ENCODE results near the gene RGPD6.
"Not testable (repeated sequence)": the region's sequence is repeated elsewhere in the genome, so short reads cannot be mapped to it uniquely, and the experiment has no call there.

RGPD6 gene

DNA sequence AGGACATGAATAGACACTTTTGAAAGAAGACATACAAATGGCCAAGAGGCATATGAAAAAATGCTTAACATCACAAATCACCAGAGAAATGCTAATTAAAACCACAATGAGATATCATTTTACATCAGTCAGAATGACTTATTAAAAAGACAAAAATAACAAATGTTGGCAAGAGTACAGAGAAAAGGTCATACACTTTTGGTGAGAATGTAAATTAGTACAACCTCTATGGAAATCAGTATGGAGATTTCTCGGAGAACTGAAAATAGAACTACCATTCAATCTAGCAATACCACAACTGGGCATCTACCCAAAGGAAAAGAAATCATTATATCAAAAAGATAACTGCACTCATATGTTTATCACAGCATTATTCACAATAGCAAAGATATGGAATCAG, 88.0 kb downstream of the RGPD6 start:
- not testable (repeated sequence) for DNase-seq (ENCODE audit: insufficient read length); FAIRE-seq

DNA sequence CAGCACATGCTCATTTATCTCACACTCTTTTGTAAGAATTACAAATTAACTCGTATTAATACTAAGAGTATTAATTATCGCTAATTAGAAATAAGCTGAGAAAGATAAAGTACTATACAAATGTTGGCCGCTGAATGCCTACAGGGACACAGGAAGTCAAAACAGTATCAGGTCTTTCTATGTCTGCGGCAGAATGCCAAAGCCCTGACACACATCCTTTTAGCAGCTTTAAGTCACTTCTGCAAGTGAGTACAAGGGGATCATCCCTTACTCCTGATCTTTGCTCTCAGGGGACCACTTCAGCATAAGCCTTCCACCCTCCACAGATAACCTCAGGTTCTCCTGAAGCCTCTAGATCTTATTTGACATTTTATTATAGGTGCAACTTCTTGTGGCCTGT, 94.3 kb downstream of the RGPD6 start:
- not testable (repeated sequence) for FAIRE-seq; DNase-seq (ENCODE audit: insufficient read length)

DNA sequence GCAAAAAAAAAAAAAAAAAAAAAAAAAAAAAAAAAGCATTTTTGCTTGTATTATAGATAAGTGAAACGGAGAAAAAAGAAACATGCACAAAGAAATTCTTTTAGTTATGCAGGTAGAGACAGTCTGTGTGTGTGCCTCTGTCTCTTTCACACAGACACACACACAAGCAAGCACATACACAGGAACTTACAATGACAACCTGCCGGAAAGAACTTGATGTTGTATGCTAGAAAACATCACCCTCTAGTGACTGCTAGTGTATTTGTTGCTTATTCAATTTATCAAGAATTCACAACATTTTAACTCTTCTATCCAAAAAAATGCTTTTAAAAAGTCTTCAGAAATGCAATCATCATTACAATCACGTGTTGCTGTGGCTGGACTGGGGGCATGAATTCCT, 95.8 kb downstream of the RGPD6 start:
- FAIRE-seq; DNase-seq (ENCODE audit: insufficient read length): not testable (repeated sequence)

DNA sequence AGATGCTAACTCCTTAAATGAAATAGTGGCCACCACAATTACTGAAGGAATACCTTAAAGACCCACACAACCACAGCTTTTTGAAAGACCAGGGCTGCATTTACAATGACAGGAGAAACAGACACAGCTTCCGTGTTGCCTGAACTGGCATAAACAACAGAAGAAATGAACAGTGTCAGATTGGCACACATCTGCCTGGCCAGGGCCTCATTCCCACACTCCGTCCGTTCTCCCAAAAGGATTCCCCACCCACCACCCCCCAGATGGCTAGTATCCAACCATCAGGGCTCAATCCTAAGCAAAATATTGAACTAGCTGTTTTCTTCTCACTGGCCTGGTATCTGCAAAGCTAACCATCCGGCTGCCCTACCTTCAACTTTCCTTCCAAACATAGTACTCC, 96.9 kb downstream of the RGPD6 start:
- not testable (repeated sequence) for FAIRE-seq; DNase-seq (ENCODE audit: insufficient read length)

DNA sequence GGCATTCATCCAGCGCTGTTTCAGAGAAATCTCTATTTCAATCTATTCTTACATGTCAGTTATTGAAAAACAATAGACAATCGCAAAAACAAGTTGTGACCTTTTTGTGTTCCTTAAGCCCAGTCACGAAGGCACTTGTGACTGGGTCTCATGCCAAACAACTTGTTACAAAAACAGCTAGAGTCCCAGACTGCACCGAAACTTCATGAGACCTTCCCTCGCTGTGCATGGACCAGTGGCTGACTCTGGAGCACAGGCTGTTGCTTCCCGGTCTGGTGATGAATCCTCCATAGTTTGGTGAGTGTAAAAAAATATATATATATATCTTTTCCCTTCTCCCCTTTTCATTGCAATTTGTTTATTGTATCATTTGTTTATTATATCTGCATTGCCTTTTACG, 99.7 kb downstream of the RGPD6 start:
- FAIRE-seq; DNase-seq (ENCODE audit: insufficient read length): not testable (repeated sequence)

DNA sequence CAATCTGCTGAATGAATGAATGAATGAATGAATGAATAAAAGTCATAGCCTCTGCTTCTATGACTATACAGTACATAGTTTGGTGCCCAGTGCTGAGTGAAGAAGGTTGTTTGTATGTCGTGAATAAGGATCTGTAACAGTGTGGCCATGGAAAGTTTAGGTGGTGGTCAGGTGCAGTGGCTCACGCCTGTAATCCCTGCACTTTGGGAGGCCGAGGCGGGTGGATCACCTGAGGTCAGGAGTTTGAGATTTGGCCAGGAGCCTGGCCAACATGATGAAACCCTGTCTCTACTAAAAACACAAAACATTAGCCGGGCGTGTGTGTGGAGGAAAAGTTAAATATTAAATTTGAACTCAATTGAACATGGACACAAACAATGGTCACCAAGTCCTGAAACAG, 100.1 kb downstream of the RGPD6 start:
- not testable (repeated sequence) for FAIRE-seq; DNase-seq (ENCODE audit: insufficient read length)

DNA sequence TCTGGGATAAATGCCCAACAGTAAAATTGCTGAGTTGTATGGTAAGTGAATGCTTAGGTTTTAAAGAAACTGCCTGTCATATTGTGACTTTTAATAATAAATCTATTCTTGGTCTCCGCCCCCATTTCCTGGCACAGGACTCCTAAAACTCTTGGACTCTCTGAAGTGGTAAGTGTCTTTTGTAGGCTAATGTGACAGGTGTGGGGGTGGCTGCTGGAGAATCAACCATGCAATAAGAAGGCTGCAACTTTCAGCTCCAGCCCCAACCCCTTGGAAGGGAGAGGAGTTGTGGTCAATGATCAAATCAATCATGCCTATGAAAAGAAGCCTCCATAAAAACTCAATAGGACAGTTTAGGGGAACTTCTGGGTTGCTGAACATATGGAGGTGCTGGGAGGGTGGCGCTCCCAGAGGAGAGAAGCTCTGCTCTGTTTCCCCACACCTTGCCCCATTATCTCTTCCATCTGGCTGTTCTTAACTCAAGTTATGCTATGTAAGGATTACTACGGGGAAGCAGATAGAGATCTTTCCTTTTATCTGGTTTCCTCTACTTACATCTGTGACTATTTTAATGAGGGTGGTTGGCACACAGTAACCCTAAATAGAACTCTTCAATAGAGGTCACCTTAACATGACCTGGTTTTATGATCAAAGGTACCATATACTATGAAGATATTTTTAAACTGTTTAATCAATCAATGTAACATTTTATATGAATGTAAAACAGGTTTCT, 101.2 kb downstream of the RGPD6 start:
- DNase-seq (ENCODE audit: insufficient read length); FAIRE-seq: not testable (repeated sequence)

DNA sequence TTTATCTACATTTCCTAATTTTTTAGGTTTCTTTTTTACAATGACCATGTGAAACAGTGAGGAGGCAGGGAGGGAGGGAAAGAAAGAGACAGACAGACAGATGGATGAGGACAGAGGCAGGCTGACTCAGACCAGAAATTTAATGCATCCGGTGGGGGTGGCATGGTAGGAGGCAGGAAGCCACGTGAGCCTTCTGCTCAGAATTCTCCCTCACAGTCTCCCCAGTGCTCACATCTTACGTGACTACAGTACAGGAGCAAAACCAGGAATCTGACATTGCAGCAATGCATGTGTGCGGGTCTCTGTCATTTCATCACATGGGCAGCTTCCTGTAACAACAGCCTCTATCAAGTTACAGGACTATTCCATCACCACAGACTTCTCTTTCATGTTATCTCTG, 102.1 kb downstream of the RGPD6 start:
- not testable (repeated sequence) for DNase-seq (ENCODE audit: insufficient read length); FAIRE-seq

DNA sequence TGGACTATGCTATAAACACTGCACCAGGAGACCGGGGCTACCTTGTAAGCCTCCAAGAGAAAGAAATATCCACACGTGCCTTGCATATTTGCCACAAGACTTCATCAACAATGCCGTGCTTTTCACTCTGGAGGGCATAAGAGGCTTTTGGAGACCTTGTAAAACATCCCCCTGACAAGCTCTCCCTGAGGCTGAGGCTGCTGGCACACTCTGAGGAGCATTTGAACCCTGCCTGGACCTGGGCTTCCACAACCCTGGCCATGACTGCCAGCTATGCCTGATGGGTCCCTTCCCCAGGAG, 104.0 kb downstream of the RGPD6 start:
- DNase-seq (ENCODE audit: insufficient read length); FAIRE-seq: not testable (repeated sequence)

DNA sequence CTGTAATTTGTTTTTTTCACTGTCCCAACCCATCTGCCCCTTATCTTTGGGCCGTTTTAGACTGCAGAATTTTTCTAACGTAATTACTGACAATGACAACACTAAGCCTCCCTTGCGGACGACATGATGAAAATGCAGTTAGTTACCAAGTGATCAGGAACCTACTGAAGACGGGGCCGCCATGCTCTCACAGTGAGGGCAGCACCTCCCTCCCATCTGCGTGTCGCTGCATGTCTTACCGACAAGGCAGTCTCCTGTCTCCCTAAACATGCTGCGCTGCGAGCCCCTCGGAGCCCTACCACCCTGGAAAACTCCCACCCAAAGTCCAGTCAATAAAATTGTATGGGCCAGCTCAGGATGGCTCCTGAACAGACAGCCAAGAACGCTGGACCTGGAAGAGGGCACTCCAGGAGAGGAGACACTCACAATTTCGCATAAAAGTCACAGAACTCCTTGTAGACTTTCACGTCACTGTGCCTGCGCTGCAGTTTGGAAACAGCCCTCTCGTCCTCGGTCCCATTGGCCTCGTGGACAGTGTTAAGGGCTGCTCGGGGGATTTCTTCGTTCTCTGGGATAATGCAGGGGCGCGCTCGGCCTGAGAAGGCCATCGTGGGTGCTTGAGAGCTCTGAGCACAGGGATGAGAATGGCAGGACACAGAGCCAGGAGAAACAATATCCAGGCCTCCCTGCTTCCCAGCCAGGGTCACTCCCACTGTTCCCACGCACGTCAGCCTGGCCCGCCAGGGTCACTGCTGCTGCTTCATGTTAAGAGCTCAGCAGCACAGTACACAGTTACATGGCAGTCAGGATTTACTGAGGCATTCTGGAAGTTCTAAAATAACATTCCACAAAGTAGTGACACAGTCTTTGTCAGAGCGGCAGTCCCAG, 104.6 kb downstream of the RGPD6 start, which contains the start of gene LIMS4:
Gene LIMS4 (minus strand): TSS at position 646 of the 888 bp plus-strand sequence. CDS start 38 bp downstream, at position 608.
- not testable (repeated sequence) for DNase-seq (ENCODE audit: insufficient read length); FAIRE-seq

DNA sequence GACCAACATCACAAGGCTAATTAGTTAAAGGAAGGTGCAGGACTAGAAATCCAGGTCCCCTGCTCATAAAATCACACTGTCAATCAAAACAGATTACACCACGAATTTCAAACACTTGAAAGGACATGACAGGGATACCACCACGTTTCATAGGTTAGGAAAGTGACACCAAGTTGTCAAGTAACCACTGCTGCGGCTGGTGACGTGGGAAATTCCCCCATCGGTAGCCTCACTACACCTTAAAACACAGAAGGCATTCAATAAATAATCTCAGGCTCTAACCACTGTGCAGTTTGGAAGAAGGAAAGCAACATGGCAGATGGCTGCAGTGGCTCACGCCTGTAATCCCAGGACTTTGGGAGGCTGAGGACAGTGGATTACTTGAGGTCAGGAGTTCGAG, 108.1 kb downstream of the RGPD6 start:
- DNase-seq (ENCODE audit: insufficient read length); FAIRE-seq: not testable (repeated sequence)

DNA sequence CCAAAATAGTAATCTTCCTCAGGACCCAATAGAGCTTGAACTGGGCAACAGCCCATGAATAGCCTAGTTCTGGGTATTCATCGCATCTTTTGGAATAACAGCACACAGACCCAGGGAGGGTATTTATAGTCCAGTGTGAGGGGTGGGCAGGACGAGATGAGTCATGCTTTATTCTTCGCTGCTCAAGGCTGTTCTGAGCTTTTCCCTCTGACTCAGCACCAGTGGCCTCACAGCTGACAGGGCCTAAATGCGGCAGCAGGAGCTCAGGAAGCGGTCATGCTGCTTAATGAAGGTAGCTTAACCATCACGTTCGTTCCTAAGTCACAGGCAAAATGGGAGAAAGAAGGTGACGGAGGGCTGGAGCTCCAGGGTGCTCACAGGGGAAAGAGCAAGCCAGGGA, 111.7 kb downstream of the RGPD6 start:
- DNase-seq (ENCODE audit: insufficient read length); FAIRE-seq: not testable (repeated sequence)
